Kidney glomerular epithelial cell (primary cell): ENCODE results near the gene P2RX6.
"Not testable (repeated sequence)": the region's sequence is repeated elsewhere in the genome, so short reads cannot be mapped to it uniquely, and the experiment has no call there.

Experiments
- DNase-seq: peaks from one replicate; lab custom pipeline; 2025; lab: John Stamatoyannopoulos, UW

P2RX6 gene

DNA sequence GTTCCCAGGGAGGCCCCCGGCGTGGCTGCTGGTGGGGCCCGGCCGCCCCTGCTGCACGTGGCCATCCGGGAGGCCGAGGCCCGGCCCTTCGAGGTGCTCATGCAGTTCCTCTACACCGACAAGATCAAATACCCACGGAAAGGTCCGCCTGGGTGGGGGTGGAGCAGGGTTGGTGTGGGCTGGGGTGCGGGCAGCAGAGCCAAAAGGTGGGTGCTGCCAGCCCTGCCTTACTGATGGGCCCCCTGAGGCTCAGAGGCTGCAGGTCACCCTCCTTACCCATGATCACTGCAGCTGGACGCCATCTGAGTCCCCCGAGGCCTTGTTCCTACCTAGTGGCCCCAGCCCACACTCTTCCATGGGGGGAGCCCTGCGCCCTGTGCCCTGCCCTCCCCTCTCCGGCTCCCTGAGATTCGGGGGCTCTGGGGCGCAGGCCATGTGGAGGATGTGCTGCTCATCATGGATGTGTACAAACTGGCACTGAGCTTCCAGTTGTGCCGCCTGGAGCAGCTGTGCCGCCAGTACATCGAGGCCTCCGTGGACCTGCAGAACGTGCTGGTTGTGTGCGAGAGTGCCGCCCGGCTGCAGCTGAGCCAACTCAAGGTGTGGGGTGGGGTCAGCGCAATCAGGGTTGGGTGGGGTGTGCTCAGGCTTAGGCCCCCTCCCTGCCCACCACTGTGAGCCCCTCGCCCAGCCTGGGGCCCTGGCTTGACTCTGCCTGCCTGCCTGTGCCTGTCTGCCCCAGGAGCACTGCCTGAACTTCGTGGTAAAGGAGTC is 20.6 kb upstream of the P2RX6 start:
- no peak for DNase-seq

DNA sequence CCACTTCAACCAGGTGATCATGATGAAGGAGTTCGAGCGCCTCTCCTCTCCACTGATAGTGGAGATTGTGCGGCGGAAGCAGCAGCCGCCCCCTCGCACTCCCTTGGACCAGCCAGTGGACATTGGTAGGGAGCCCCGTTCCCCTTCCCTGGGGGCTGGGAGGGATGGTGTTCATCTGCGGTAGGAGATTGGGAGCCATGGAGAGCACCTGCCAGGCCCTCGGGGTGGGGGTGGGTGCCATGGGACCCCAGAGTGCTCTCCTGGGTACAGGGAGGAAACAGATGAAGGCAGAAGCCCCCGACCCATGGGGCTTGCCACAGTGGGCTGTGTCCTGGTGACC is 20.1 kb upstream of the P2RX6 start:
- no peak for DNase-seq

DNA sequence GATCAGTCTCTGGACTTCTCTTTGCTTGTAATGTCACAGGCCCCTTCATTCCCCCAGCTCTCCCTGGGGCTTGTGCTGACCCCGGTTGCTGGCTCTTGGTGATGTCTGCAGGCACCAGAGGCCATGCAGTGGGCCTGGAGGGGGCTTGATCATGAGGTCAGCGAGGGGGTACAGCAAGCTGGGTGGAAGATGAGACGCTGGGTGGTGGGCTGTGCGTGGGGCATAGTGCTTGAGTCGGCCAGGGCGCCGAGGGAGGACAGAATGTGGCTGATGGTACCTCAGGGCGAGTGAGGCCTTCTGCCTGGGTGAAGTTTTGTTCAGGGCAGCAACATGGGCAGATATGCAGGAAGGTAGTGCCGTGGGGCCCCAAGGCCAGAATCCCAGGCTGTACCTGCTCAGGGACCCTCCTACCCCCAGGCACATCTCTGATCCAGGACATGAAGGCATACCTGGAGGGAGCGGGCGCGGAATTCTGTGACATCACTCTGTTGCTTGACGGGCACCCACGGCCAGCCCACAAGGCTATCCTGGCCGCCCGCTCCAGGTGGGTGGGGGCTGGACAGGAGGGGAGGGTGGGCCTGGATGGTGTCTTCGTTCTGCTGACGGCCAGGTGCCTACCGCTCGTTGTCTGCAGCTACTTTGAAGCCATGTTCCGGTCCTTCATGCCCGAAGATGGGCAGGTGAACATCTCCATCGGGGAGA is 19.5 kb upstream of the P2RX6 start:
- no peak for DNase-seq

DNA sequence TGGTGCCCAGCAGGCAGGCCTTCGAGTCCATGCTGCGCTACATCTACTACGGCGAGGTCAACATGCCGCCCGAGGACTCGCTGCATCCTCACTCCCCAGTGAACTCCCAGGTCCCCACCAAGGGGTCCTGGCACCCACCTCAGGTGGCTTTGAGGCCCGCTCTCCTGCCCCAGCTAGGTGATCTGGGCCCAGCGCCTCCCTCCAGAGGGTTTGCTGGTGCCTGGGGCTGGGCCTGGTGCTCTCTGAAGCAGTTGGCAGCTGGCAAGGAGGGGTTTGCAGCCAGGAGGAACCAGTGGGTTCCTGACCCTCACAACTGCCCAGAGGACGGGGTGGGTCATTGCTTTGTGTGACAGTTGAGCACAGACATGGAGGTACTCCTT is 18.9 kb upstream of the P2RX6 start:
- DNase-seq = no peak

DNA sequence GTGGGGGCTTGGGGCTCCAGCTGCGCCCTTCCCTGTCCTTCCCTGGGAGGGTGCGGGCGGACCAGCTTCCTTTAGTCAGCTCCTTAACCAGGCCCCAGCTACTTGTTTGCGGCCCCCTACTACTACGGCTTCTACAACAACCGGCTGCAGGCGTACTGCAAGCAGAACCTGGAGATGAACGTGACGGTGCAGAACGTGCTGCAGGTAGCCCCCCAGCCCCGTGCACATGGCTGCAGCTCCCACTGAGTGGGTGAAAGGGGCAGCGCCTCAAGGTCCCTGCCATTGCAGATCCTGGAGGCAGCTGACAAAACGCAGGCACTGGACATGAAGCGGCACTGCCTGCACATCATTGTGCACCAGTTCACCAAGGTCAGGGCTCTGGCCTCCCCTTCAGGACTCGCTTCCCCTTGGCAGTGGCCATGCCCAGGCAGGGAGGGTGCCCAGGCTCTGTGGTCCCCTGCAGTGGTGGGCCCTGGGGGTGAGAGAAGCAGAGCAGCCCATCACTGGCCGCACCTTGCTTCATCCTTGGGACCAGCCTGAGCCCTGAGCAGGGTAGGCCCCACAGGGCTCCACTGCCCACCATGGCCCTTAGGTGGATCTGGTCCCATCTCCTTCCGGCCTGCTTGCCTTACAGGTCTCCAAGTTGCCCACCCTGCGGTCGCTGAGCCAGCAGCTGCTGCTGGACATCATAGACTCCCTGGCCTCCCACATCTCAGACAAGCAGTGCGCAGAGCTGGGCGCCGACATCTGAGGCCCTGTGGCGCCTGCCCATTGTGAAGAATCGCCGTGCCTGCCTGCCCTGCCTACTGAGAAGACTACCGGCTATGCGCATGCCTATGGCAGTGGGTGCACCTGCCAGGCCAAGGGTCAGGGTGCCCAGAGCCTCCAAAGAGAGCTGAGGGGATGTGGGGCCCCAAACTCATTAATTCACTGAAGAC is 18.1 kb upstream of the P2RX6 start:
- DNase-seq = no peak

DNA sequence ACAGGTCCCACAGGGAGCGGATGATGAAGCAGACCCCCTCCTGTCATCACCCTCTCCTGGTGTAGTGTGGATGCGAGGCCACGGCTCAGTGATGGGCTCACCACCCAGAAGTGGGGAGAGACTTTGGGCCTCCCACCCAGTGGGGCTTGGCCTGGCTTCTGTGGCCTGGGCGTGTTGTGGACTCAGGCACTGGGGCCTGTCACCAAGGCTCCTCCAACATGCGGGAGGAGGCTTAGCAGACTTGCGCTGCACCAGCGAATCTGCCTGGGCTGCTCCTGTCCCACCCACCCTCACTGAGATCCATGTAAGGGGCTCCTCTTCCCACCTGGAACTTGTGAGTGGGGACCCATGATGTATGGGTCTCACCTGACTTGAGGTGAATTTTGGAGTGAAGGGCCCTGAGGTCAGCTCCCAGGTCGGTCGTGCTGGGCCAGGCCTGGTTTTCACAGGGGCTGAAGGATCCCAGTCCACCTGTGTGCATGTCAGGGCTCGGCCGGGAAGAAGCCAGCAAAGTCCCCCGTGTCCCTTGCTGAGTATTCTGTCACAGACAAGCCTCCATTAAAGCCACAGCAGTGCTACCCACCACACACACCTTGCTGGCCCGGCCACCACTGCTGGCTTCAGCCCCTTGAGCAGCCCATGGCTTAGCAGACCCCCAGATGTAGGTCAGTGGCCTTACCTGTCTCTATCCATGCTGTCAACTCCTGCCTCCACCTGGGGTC is 17.3 kb upstream of the P2RX6 start:
- no peak for DNase-seq

DNA sequence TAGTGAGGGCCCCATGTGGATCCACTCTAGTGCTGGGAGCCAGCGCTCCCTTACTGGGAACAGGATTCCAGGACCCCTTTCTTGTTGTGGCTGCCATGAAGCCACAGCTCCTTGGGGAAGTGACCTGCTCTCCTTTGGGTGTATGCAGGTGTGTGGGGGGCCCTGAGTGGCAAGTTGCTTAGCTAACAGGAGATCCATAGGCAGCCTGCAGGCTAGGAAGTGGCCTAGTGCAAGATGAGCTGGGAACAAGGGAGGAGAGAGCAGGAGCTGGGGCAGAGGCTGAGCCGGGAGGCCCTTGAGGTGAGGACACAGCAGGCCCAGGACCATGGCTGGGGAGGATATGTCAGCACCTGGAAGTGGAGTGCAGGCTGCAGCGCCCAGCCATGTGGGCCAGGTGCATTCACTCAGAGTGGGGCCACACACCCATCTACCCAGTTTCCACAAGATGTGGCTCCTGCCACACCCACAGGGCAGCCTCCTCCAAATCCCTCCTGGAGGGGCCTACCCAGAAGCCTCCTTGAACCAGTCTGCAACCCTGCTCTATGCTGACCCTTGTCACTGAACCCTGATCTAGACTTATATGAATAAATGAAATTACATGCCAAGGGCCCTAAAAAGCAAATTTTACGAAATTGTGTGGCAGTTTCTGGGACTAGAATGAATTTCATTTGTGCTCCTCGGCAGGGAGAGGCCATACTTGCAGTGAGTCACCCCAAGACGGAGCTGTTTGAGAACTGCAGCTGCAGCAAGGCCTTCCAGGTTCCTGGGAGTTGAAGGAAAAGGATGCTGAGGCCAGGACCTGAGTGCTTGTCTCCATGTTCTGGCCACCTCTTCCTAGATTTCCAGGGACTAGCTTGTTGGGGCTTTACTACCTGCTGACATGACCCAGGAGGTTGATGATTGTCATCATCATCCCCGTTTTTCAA is 16.3 kb upstream of the P2RX6 start:
- no peak for DNase-seq

DNA sequence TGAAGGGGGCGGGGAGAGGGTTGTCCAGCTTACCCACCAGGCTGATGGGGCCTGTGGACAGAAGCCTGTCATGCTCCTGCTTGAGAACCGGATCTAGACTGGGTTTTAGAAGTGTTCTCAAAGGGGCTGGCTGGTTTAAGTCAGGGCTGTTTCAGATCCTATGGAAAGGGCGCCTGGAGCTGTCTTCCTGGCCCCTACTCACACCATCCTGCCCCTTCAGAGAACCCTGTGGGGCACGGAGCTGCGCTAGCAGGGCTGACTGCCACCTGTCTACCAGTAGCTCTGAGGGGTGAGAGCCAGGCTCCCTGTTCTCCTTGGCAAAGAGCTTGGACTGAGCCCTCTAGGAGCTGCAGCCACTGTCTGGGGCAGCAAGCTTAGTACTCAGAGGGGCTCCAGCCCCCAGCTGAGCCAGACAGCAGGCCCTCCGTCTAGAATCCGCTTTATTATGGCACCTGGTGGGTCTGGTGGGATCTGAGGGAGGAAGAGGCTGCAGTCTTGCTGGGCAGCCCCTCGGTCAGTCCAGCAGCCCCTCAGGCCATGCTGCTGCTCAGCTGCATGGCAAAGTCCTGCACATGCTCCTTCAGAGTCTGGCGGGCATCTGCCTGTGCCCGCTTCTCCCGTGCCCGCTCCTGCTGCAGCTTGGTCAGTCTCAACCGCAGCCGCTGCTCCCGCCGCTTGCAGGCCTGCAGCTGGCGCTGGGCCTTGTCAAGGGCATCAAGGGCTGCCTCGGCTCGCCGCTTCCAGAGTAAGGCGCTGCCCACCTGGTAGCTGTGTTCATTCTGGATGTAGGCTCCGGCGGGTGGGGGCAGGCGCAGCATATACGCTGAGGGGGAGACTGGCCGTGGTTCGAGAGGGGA is 15.4 kb upstream of the P2RX6 start:
- DNase-seq = no peak

DNA sequence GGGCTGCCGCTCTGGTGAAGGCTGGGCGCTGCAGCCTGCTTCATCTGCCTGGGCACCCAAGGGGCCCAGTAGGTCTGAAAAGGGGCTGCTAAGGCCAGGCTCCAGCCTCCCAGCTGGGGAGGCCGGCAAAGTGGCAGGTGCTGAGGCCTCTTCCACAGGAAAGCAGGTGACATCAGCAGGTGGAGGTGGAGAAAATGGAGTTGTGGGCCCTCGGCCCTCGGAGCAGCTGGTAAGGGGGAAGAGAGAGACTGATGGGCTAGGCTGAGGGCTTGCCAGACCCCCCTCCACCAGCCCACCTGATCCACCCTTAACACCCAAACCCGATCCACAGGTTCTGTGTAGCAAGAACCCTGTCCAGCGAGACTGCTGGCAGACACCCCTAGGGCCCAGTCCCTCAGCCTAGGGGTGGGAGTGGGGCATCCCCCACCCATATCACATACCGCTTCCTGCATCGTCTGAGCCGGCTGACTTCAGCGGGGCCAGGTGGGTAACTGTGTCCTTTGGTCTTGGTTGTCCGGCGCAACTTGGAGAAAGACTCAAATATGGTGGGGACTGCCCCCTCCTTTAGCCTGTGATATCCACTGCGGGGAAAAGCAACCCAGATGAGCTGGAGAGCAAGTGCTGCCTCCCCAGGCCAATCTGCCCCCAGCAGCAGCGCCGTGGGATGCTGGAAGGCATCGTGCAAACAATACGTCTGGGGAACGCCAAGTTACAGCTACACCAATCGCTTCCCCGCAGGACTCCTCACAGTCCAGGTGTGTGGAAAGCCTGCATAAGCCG is 14.6 kb upstream of the P2RX6 start:
- no peak for DNase-seq

DNA sequence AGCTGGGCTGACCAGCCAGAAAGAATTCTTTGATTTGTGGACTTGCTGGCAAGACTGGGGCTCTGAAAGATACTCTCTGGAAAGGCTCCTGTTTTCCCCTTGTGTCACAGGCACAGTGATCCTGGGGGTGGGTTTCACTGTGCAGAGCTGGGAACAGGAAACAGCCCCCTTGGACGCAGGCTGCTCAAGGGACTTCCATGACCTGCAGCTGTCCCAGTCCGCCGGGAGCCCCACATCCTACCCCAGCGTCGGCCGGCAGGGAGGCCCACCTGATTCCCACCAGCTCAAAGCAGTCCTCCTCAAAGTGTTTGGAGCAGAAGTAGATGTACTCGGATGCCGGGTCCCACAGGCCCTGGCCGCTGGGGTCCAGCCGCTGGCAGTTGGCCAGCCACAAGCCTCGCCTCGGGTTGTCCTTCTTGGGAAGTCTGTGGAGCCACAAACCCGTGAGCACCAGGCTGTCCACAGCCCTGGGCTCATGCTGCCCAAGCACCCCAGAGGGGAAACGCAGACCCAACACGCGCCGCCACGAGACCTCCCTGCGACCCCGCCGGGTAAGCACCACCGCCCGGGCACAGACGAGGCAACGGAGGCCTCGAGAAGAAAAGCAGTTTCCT is 13.9 kb upstream of the P2RX6 start:
- no peak for DNase-seq

DNA sequence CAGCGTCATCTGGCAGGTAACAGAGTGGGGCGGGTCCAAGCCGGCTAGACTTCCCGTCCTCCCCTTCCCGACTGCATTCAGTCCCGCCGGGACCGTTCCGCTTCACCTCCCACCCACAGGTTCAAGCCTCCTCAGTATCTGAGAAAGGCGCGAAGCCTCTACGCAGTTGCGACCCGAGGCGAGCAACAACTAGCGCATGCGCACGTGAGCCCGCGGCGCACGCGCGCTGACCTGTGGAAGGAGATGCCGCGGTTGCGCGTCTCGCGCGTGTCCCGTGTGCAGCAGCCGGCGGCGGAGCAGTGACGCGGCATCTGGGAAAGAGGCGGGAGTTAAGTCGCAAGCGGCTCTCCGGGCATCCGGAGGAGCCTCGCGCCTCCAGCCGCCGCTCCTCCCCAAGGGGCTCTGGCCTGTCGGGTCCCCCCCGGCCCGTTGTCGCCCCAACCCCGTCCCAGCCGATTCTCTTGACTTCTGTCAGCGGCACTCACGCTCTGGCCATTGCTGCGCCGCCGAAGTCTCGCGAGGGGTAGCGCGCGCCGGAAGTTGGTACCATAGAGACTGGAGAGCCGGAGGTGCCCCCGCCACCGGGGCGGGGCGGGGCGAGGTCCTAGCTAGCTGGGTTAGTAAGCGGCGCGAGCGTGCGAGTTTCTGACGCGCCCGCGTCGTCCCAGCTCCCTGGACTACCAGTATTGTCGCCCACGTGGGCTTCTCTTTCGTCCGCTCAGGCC is 13.2 kb upstream of the P2RX6 start, which contains the start of gene THAP7:
TSS of gene THAP7 (minus strand) at position 518 of the 725 bp plus-strand sequence. CDS start at position 311, 207 bp downstream.
- DNase-seq = peak; percentile 90

DNA sequence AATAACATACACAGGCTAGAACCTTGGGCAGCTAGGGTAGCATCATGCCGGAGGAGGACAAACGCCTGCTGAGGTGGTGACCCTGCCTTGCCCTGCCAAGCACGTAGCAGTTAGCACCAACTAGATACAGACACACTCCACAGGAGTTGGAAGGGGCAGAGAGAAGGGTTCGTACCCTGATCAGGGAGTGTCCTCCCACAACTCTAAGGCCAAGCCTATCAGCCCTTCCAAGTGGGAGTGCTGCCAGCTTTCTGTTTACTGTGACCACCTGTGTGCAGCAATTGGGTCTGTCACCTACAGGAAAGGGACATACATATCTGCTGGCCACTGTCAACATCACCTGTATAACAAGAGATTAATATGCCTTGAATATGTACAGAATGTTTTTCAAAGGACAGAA is 11.2 kb upstream of the P2RX6 start:
- DNase-seq = no peak

DNA sequence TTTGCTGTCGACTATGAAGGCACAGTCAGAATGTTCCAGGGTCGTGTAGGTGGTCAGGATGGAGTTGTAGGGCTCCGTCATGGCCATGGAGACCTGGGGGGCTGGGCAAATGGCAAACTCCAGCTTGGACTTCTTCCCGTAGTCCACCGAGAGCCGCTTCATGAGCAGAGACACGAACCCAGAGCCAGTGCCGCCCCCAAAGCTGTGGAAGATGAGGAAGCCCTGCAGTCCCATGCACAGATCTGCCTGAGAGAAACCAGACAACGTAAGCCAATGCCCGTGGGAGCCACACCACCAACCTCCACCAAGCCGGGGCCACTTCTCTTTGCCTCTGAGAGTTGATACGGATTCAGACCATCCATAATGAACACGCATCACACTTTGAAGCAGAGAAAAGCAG is 5.8 kb upstream of the P2RX6 start:
- DNase-seq = not testable (repeated sequence)

DNA sequence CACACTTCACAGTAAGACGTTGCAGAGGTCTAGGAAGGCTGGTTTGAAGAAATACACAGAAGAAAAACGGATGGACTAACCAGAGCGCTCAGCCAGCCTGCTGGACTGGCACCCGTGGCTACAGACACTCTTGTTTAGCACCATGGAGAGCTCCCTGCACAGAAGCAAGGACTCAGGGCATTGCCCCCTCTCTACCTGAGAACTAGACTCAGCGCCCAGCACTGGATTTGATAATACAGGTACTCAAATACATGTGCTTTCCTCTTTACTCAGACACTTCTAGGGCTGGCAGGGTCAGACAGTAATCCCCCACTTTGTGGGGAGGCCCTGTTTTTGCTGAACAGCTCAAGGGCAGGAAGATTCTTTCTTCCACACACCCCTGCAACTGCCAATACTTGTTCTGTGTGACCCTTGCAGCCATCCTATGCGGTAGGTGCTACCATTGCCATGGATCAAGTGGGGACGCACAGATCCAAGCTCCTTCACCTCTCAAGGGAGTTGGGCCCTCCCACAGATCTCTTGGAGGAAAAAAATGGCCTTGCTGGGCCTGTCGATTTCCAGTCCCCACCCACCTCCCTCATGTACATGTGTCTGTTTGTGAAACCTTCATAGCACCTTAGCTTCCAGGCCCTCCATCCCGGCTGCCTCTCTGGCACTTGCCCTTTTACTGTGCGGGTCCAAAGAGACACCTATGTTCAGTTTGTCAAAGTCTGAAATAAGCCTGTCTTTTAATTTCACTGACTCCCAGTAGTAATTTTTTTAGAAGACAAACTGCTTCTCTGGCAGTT is 5.1 kb upstream of the P2RX6 start:
- peak; percentile 73 for DNase-seq

DNA sequence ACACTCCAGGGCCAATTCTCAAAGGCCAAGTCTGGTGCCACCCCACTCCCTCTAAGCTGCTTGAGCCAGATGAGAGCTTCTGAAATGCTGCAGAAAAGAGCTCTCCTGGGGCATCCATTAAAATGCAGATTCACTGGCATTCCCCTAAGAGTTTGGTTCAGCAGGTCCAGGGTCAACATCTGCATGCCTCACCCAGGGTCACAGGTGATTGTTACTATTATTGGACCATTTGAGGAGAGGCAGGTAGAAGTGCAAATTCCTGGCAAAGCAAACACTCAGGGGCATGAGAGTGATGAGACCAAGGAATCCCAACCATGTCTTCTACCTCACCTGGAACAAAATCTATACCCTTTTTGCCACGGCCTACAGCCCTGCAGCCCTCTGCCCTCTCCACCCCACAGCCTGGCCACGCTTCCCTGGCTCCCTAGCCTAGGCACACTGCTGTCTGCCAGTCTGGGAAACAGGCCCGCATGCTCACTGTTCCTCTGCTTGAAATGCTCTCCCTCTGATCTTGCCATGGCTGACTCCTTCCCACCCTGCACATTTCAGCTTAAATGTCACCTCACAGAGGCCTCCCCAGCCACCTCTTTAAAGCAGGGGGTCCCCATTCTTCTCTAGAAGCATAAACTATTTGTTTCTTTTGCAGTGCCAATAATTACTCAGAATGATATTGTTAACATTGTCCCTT is 4.4 kb upstream of the P2RX6 start:
- no peak for DNase-seq
